Panc1 (cell line): ENCODE measurements around the gene CCL2.

Experiments
- CTCF ChIP-seq: fragments of 450-650 bp; IDR thresholded peaks from 2 replicates; pipeline ENCODE4 v1.5.1; 2017; ENCODE audit warnings: mild to moderate bottlenecking
- REST ChIP-seq, 2 experiments: IDR thresholded peaks; 2 replicates each; pipeline ENCODE4 v1.6.1; 2011 to 2012; ENCODE audit warnings: low read depth in 2 of 2, control low read depth in 1 of 2, low read length in 1 of 2, mild to moderate bottlenecking in 1 of 2, moderate library complexity in 1 of 2; ENCODE audit not compliant: insufficient read depth in 1 of 2

- TF ChIP-seq CTCF (no peak), REST (IDR thresholded peaks at IDR 0.05; ENCODE audit: insufficient read depth in 1 of 2, low read depth in 2 of 2, low read length in 1 of 2) (no peak)
These were observed 47.6 kb downstream of the CCL2 start for GRCh38 chr17:34302636-34303035.
